Measurements from ENCODE around the gene EPHB1. TPM values are rescaled to one million over a fixed set of nuclear protein-coding genes. Genes with fewer than 3 reads are reported as not detected.

EPHB1 gene
- polyA plus RNA-seq, 1 donor from 2014 or later, result 18.7 TPM

DNA sequence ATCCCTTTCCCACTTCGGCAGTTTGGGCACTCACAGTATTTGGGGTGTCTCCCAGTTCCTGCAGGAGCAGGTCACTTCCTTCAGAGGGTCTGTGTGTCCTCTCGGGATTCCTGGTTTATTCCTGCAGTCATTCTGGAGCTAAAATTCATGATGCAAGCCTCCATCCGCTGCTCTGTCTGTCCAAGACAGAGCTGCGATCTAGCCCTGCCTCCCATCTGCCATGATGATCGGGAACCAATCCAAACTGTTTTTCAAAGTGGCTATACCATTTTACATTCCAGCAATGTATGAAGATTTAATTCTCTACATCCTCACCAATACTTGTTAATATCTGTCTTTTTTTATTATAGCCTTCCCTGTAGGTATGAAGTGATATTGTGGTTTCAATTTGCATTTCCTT is 273.0 kb downstream of the EPHB1 start:
- no peak overlapping the region for H3K9ac ChIP-seq (ENCODE audit: low read length)
- peaks cover 2% of the 10 kb centered on the region for H3K9me2 ChIP-seq (ENCODE audit: insufficient read depth, low read length)
- H3K36me3 ChIP-seq (ENCODE audit: insufficient read depth, low read length), result no peaks in the 10 kb centered on the region
- no peaks in the 10 kb centered on the region for H4K20me1 ChIP-seq (ENCODE audit: insufficient read depth)
- TF ChIP-seq POLR2AphosphoS5 (IDR thresholded peaks at IDR 0.05) (no peak), MXI1 (conservative IDR thresholded peaks at IDR 0.05; ENCODE audit: poor library complexity, severe bottlenecking) (no peak), RAD21 (conservative IDR thresholded peaks at IDR 0.05) (no peak)
- no peak overlapping the region for H3K4me2 ChIP-seq (ENCODE audit: low read length)
- no peak overlapping the region for H3K27ac ChIP-seq (ENCODE audit: low read length)
- no peak overlapping the region for H2AFZ ChIP-seq (ENCODE audit: low read depth, low read length)
- no peaks in the 10 kb centered on the region for H3K27me3 ChIP-seq (ENCODE audit: insufficient read depth, low read depth, low read length)
- H3K4me3 ChIP-seq (ENCODE audit: low read length), result no peak overlapping the region
- H3F3A ChIP-seq (ENCODE audit: insufficient read depth, low read length, poor library complexity, severe bottlenecking), result no peaks in the 10 kb centered on the region
- H3K79me2 ChIP-seq (replicated peaks; ENCODE audit: insufficient read depth, low read length), result no peaks in the 10 kb centered on the region
- no peaks in the 10 kb centered on the region for H3K9me3 ChIP-seq (ENCODE audit: low read length)

DNA sequence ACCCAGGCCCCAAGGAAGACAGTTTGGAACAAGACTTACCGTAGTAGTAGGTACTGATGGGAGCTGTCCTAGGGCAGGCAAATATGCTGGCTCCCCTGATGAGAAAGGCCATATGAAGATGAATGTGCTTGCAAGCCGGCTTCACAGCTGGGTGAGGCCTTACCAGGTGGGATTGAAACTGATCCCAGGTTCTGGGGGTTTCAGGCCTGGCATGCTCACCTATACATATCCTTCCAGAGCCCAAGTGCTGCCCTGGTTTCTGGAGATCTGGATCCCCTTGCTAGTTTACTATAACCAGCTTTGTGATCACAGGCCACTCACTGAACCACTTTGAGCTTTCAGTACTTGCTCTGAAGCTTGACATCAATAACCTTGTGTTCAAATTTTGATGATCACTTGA is 274.3 kb downstream of the EPHB1 start:
- TF ChIP-seq, protein P1, sequence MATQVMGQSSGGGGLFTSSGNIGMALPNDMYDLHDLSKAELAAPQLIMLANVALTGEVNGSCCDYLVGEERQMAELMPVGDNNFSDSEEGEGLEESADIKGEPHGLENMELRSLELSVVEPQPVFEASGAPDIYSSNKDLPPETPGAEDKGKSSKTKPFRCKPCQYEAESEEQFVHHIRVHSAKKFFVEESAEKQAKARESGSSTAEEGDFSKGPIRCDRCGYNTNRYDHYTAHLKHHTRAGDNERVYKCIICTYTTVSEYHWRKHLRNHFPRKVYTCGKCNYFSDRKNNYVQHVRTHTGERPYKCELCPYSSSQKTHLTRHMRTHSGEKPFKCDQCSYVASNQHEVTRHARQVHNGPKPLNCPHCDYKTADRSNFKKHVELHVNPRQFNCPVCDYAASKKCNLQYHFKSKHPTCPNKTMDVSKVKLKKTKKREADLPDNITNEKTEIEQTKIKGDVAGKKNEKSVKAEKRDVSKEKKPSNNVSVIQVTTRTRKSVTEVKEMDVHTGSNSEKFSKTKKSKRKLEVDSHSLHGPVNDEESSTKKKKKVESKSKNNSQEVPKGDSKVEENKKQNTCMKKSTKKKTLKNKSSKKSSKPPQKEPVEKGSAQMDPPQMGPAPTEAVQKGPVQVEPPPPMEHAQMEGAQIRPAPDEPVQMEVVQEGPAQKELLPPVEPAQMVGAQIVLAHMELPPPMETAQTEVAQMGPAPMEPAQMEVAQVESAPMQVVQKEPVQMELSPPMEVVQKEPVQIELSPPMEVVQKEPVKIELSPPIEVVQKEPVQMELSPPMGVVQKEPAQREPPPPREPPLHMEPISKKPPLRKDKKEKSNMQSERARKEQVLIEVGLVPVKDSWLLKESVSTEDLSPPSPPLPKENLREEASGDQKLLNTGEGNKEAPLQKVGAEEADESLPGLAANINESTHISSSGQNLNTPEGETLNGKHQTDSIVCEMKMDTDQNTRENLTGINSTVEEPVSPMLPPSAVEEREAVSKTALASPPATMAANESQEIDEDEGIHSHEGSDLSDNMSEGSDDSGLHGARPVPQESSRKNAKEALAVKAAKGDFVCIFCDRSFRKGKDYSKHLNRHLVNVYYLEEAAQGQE (IDR thresholded peaks at IDR 0.05; ENCODE audit: borderline replicate concordance), result no peak
- TF ChIP-seq MXI1 (conservative IDR thresholded peaks at IDR 0.05; ENCODE audit: poor library complexity, severe bottlenecking), result no peak
- TF ChIP-seq, protein P2, sequence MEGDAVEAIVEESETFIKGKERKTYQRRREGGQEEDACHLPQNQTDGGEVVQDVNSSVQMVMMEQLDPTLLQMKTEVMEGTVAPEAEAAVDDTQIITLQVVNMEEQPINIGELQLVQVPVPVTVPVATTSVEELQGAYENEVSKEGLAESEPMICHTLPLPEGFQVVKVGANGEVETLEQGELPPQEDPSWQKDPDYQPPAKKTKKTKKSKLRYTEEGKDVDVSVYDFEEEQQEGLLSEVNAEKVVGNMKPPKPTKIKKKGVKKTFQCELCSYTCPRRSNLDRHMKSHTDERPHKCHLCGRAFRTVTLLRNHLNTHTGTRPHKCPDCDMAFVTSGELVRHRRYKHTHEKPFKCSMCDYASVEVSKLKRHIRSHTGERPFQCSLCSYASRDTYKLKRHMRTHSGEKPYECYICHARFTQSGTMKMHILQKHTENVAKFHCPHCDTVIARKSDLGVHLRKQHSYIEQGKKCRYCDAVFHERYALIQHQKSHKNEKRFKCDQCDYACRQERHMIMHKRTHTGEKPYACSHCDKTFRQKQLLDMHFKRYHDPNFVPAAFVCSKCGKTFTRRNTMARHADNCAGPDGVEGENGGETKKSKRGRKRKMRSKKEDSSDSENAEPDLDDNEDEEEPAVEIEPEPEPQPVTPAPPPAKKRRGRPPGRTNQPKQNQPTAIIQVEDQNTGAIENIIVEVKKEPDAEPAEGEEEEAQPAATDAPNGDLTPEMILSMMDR (IDR thresholded peaks at IDR 0.05; ENCODE audit: poor library complexity, severe bottlenecking), result no peak
- TF ChIP-seq EZH2 (IDR thresholded peaks at IDR 0.05; ENCODE audit: borderline replicate concordance, insufficient read depth, low read length, poor library complexity, severe bottlenecking), result no peak
- no peak for TF ChIP-seq TAF1 (IDR thresholded peaks at IDR 0.05; ENCODE audit: low read depth)
- no peak for TF ChIP-seq RAD21 (conservative IDR thresholded peaks at IDR 0.05)
- no peak for TF ChIP-seq EP300 (conservative IDR thresholded peaks at IDR 0.05; ENCODE audit: poor library complexity, severe bottlenecking)
- no peak for TF ChIP-seq SMC3 (conservative IDR thresholded peaks at IDR 0.05; ENCODE audit: poor library complexity)
- Histone ChIP-seq H3F3A (ENCODE audit: insufficient read depth, low read length, poor library complexity, severe bottlenecking) (no peaks in the 10 kb centered on the region), H3K4me2 (ENCODE audit: low read length) (no peak overlapping the region), H3K36me3 (ENCODE audit: insufficient read depth, low read length) (no peaks in the 10 kb centered on the region), H3K9me3 (ENCODE audit: low read length) (no peaks in the 10 kb centered on the region), H3K27ac (ENCODE audit: low read length) (no peak overlapping the region), H3K27me3 (ENCODE audit: insufficient read depth, low read depth, low read length) (no peaks in the 10 kb centered on the region), H3K9me2 (ENCODE audit: insufficient read depth, low read length) (peaks cover 2% of the 10 kb centered on the region), H4K20me1 (ENCODE audit: insufficient read depth) (no peaks in the 10 kb centered on the region), H3K9ac (ENCODE audit: low read length) (no peak overlapping the region), H3K79me2 (replicated peaks; ENCODE audit: insufficient read depth, low read length) (no peaks in the 10 kb centered on the region), H3K4me3 (ENCODE audit: low read length) (no peak overlapping the region), H2AFZ (ENCODE audit: low read depth, low read length) (no peak overlapping the region)

DNA sequence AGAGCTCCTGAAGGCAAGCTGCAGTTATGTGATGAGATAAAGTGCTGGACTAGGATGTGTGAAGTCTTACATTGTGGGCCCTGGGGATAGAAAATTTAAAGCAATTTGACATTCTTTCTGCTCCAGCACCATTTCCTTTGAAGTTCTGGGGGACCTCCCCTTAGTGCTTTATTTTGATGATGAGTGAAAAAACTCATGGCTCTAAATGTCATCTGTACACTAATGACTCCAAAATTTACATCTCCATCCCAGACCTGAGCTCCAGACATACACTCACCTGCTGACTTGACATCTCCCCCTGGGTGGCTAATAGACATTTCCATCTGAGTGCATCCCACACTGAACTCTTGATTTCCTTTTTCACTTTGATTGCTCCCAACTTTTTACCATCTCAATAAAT is 276.4 kb downstream of the EPHB1 start:
- Histone ChIP-seq H3K27ac (ENCODE audit: low read length) (no peak overlapping the region), H3K9me2 (ENCODE audit: insufficient read depth, low read length) (peaks cover 2% of the 10 kb centered on the region), H4K20me1 (ENCODE audit: insufficient read depth) (no peaks in the 10 kb centered on the region), H3K27me3 (ENCODE audit: insufficient read depth, low read depth, low read length) (no peaks in the 10 kb centered on the region), H3K36me3 (ENCODE audit: insufficient read depth, low read length) (no peaks in the 10 kb centered on the region), H3K4me3 (ENCODE audit: low read length) (no peak overlapping the region), H3K79me2 (replicated peaks; ENCODE audit: insufficient read depth, low read length) (no peaks in the 10 kb centered on the region), H3K9ac (ENCODE audit: low read length) (no peak overlapping the region), H3K4me2 (ENCODE audit: low read length) (no peak overlapping the region), H3F3A (ENCODE audit: insufficient read depth, low read length, poor library complexity, severe bottlenecking) (no peaks in the 10 kb centered on the region), H3K9me3 (ENCODE audit: low read length) (no peaks in the 10 kb centered on the region), H2AFZ (ENCODE audit: low read depth, low read length) (no peak overlapping the region)
- no peak for TF ChIP-seq EZH2 (IDR thresholded peaks at IDR 0.05; ENCODE audit: borderline replicate concordance, insufficient read depth, low read length, poor library complexity, severe bottlenecking)
- TF ChIP-seq RAD21 (conservative IDR thresholded peaks at IDR 0.05), result no peak
- TF ChIP-seq EP300 (conservative IDR thresholded peaks at IDR 0.05; ENCODE audit: poor library complexity, severe bottlenecking), result no peak
- TF ChIP-seq, protein P2 (IDR thresholded peaks at IDR 0.05; ENCODE audit: poor library complexity, severe bottlenecking), result no peak
- no peak for TF ChIP-seq MXI1 (conservative IDR thresholded peaks at IDR 0.05; ENCODE audit: poor library complexity, severe bottlenecking)
- no peak for TF ChIP-seq SMC3 (conservative IDR thresholded peaks at IDR 0.05; ENCODE audit: poor library complexity)
